Heart right ventricle (tissue), 16 donors: ENCODE results near the gene OTOL1. TPM values are rescaled to one million over a fixed set of nuclear protein-coding genes. Genes with fewer than 3 reads are reported as not detected.

Experiments used
- ATAC-seq, 8 donors: fragments of 200-7000 bp; cut with Tn5 transposase; one replicate each; pipeline ENCODE4 v1.9.1; 2020; ENCODE audit warnings: mild to moderate bottlenecking in 8 of 8, moderate library complexity in 8 of 8, moderate number of reproducible peaks in 1 of 8
- DNase-seq, 2 donors: peaks; one replicate each; pipeline ENCODE4 v3.0.0-alpha.2; 2020
- H3K27ac ChIP-seq, 10 donors: fragments of 200-600 bp; sonication (generic) in 2 of 10; one replicate each; pipeline versions ENCODE4 v1.5.0 to v1.8.0; 2020 to 2022; ENCODE audit warnings: mild to moderate bottlenecking in 3 of 10
- H3K27me3 ChIP-seq, 7 donors: fragments of 200-600 bp; one replicate each; pipeline ENCODE4 v1.8.0; 2021 to 2022; ENCODE audit warnings: mild to moderate bottlenecking in 2 of 7
- H3K36me3 ChIP-seq, 9 donors: fragments of 200-600 bp; sonication (generic) in 1 of 9; one replicate each; pipeline versions ENCODE4 v1.5.0 to v1.8.0; 2020 to 2022; ENCODE audit warnings: mild to moderate bottlenecking in 2 of 9
- H3K4me1 ChIP-seq, 9 donors: fragments of 200-600 bp; sonication (generic) in 1 of 9; one replicate each; pipeline versions ENCODE4 v1.5.0 to v1.8.0; 2020 to 2022; ENCODE audit warnings: mild to moderate bottlenecking in 4 of 9
- H3K4me3 ChIP-seq, 10 donors: fragments of 200-600 bp; sonication (generic) in 2 of 10; one replicate each; pipeline versions ENCODE4 v1.5.0 to v1.8.0; 2020 to 2022; ENCODE audit warnings: mild to moderate bottlenecking in 7 of 10, moderate library complexity in 2 of 10
- H3K9me3 ChIP-seq, 11 donors: fragments of 200-600 bp in 10 of 11; sonication (generic) in 2 of 11; one replicate each; pipeline versions ENCODE4 v1.5.0 to v1.8.0; 2013 to 2022; ENCODE audit warnings: mild to moderate bottlenecking in 2 of 11, control low read depth in 1 of 11, moderate library complexity in 1 of 11
- CTCF ChIP-seq, 9 donors: fragments of 200-600 bp; sonication (generic) in 2 of 9; IDR thresholded peaks; one replicate each; pipeline versions ENCODE4 v1.5.0 to v1.8.0; 2021 to 2022; ENCODE audit warnings: antibody characterized with exemption in 9 of 9, mild to moderate bottlenecking in 5 of 9, moderate library complexity in 1 of 9
- WGBS, 2 donors: extraction: QIAGEN DNeasy Blood & Tissue Kit; methylation state at CpG; one replicate each; pipeline ENCODE4 v1.1.7; 2013; ENCODE audit warnings: inconsistent platforms in 1 of 2; 5-methylcytosine and 5-hydroxymethylcytosine counted together
- intact Hi-C, 10 donors: fragments of 100-400 bp; cut with DNase I; formaldehyde crosslinking; loops; one replicate each; pipeline versions ENCODE4 v1.11.1 to v1.14.2; 2022
- polyA plus RNA-seq, 2 donors: library from polyadenylated mRNA; stranded (reverse); fragments of 200-250 nt; gene quantifications; one replicate each; pipeline ENCODE4 v1.2.3, GENCODE V29; 2013
- total RNA-seq, 10 donors: library from RNA; stranded (reverse); fragmentation: NEBNext Ultra II Directional in 3 of 10; extraction: Animal tissue kit (Norgen Biotek cat#: 25700) in 3 of 10; gene quantifications; one replicate each; pipeline versions ENCODE4 v1.2.1 to v1.2.4, GENCODE V29; 2021 to 2023
- donor health status: Arrhythmogenic right ventricular cardiomyopathy.
- donor health status: ischemic (EF 13 %, LVEDD 7.1; RV severe dilation, severe dysfunction).
- donor health status: healthy with polysubstance abuse.
- donor health status: DM: no; HTN: yes; CAD: no.
- donor health status: DM: no; HTN: no; CAD: no.
- donor health status: ischemic (EF 25% LVEDD 6.9; RV normal size, moderate dysfunction).
- donor health status: ischemic (EF 25% LVEDD 5.7; RV mildly dilated, moderate dysfunction).
- donor health status: healthy.
- donor health status: DM: yes; HTN: yes; CAD: no.
- donor health status: Ischemic cardiomyopathy.
- donor health status: ischemic (EF 35%, LVEDD 5.7; RV mildly dilated, moderate dysfunction).
- donor health status: nonischemic (EF 11% LVEDD 7.7; RV severe dilation, severe dysfunction).
- donor health status: DM: yes; HTN: yes; CAD: no.
- donor health status: PGD.
- donor health status: ischemic (EF 29% LVEDD 5.4; RV normal size, mild dysfunction).
- donor health status: nonischemic (EF 23%, LVEDD 6.1; RV moderate dilation, normal function).

The OTOL1 gene
- total and polyA plus RNA-seq, 12 donors: not detected

- Histone ChIP-seq H3K4me1 (no peaks in the 10 kb centered on the region), H3K27me3 (peaks cover 0 to 19% (median 0%) of the 10 kb centered on the region in 7 donors), H3K36me3 (no peaks in the 10 kb centered on the region), H3K27ac (no peak overlapping the region), H3K9me3 (no peaks in the 10 kb centered on the region), H3K4me3 (no peak overlapping the region)
- no peak for TF ChIP-seq CTCF (IDR thresholded peaks at IDR 0.05)
- 83 to 84% methylated on average over 6 of the region's 6 CpGs for WGBS, 2 donors
- no peak for ATAC-seq
- no peak for DNase-seq
- intact Hi-C loops: no loop called here
Measured at GRCh38 chr3:161550491-161551195, 54.0 kb downstream of the OTOL1 start.

DNA sequence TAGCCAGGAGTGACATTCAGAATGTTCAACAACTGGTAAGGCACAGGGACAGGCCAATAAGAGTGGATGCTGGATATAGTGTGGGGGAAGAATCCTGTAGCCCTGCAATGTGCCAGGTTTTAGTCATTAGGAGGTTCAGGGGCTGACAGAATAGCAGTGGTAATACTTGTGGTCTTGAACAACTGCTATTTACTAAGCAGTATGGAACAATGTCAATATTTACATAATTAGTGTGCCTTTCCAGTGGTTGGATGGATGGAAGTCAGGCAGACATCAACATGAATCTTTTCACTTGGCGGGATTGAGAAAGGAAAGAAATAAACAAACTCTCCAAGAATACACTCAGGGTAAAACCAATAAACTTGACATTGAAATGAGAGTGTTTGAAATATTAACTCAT lies 55.1 kb downstream of the OTOL1 start:
- Histone ChIP-seq H3K36me3 (no peaks in the 10 kb centered on the region), H3K27me3 (peaks cover 0 to 21% (median 0%) of the 10 kb centered on the region in 7 donors), H3K4me3 (no peak overlapping the region), H3K27ac (no peak overlapping the region), H3K4me1 (no peaks in the 10 kb centered on the region), H3K9me3 (no peaks in the 10 kb centered on the region)
- 94 to 100% methylated on average over 1 of the region's 1 CpG for WGBS, 2 donors
- intact Hi-C loops: no loop called here
- ATAC-seq (no peak), DNase-seq (no peak)
- TF ChIP-seq CTCF (IDR thresholded peaks at IDR 0.05): no peak

GRCh38 chr3:161552984-161553560 lies 56.5 kb downstream of the OTOL1 start:
- WGBS, 2 donors: 72 to 75% methylated on average over 6 of the region's 6 CpGs
- intact Hi-C loops: no loop called here
- Histone ChIP-seq H3K4me3 (no peak overlapping the region), H3K9me3 (no peaks in the 10 kb centered on the region), H3K27me3 (peaks cover 0 to 21% (median 0%) of the 10 kb centered on the region in 7 donors), H3K4me1 (no peaks in the 10 kb centered on the region), H3K27ac (no peak overlapping the region), H3K36me3 (no peaks in the 10 kb centered on the region)
- no peak for ATAC-seq
- TF ChIP-seq CTCF (IDR thresholded peaks at IDR 0.05): no peak
- DNase-seq: no peak

Other genes with a start within 250 kb of the OTOL1 start
- gene SPTSSB, start 125.3 kb upstream of the OTOL1 start, total RNA-seq: under 1 TPM in 2 of 10 donors, not detected in 8; 0.11 to 0.17 TPM
- gene SPTSSB, start 125.3 kb upstream of the OTOL1 start, polyA plus RNA-seq: under 1 TPM; 0.03 to 0.51 TPM